Measurements from ENCODE around the gene PLBD2. TPM values are rescaled to one million over a fixed set of nuclear protein-coding genes. Genes with fewer than 3 reads are reported as not detected.

The PLBD2 gene
- total RNA-seq, 1 experiment from 2014 or later: 31.4 TPM

DNA sequence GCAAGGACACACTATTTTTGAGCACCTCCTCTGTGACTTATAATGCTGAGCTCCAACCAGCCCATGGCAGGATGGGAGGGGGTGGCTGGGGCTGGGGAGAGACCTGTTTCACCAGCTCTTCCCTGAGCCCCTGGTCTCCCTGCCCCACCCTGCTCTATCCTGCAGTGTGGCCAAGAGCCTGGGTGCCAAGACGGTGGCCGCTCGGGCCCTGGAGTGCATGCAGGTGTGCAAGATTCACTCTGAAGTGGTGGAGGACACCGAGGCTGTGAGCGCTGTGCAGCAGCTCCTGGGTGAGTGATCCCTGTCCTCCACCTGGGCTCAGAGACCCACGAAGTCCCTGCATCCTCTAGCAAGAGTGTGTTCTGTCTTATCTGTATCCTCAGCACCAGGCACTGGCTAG is 78.2 kb downstream of the PLBD2 start:
- H2BK120ac ChIP-seq (ENCODE audit: low read depth, low read length, poor library complexity, severe bottlenecking): no peak overlapping the region
- H2BK12ac ChIP-seq (ENCODE audit: insufficient read length, low read depth, low read length): no peak overlapping the region
- H3T11ph ChIP-seq (ENCODE audit: low read length): no peak overlapping the region
- H3K79me1 ChIP-seq (ENCODE audit: insufficient read depth, low read depth, low read length, poor library complexity, severe bottlenecking): no peaks in the 10 kb centered on the region
- no peak for DNase-seq
- H3K27me3 ChIP-seq (ENCODE audit: insufficient read depth, low read length): no peaks in the 10 kb centered on the region
- H2BK5ac ChIP-seq (ENCODE audit: insufficient read length, low read length): no peak overlapping the region
- no peak overlapping the region for H3K4me3 Mint-ChIP-seq
- H3K18ac ChIP-seq (ENCODE audit: insufficient read length, low read depth, low read length): no peak overlapping the region
- no peak overlapping the region for H4K5ac ChIP-seq (ENCODE audit: insufficient read length, low read depth, low read length)
- no peaks in the 10 kb centered on the region for H3K79me2 ChIP-seq (ENCODE audit: insufficient read depth, low read length)
- no peak overlapping the region for H3K27ac ChIP-seq (ENCODE audit: insufficient read length, low read depth, low read length)
- no peaks in the 10 kb centered on the region for H3K23me2 ChIP-seq (ENCODE audit: insufficient read length, low read depth, low read length, poor library complexity, severe bottlenecking)
- H3K9ac ChIP-seq (ENCODE audit: extremely low read depth, insufficient read length, low read length): no peak overlapping the region
- WGBS (ENCODE audit: extremely low coverage, insufficient read length, low lambda C conversion rate): no CpG with 5 or more reads among the region's 6 CpGs
- peaks cover 12% of the 10 kb centered on the region for H3K27me3 Mint-ChIP-seq (ENCODE audit: low read depth)
- no peak overlapping the region for H3K27ac Mint-ChIP-seq
- H3K4me1 Mint-ChIP-seq: peaks cover 3 to 10% of the 10 kb centered on the region in 2 experiments
- H3K23ac ChIP-seq (ENCODE audit: insufficient read length, low read depth, low read length): no peak overlapping the region
- no peaks in the 10 kb centered on the region for H3K9me3 ChIP-seq (ENCODE audit: control insufficient read depth, low read depth, low read length)
- H4K91ac ChIP-seq (ENCODE audit: insufficient read length, low read depth, low read length): no peak overlapping the region
- H2BK20ac ChIP-seq (ENCODE audit: low read depth, low read length, poor library complexity, severe bottlenecking): no peak overlapping the region
- H3K56ac ChIP-seq (ENCODE audit: insufficient read length, low read depth, low read length): no peak overlapping the region
- H4K20me1 ChIP-seq (ENCODE audit: control insufficient read depth, insufficient read depth, insufficient read length): no peaks in the 10 kb centered on the region
- no peaks in the 10 kb centered on the region; a peak in 1 of 5 replicates for H3K9me3 Mint-ChIP-seq
- no peak overlapping the region for H2AK5ac ChIP-seq (ENCODE audit: insufficient read length, low read length)
- no peaks in the 10 kb centered on the region for H3K4me1 ChIP-seq (ENCODE audit: insufficient read depth, low read length)
- H3K4ac ChIP-seq (ENCODE audit: low read depth, low read length): no peak overlapping the region
- H2BK15ac ChIP-seq (ENCODE audit: low read depth, low read length): no peak overlapping the region
- H2AFZ ChIP-seq (ENCODE audit: low read length): no peak overlapping the region
- H3K36me3 Mint-ChIP-seq (ENCODE audit: insufficient read depth in 1 of 3, low read depth in 3 of 3): no peaks in the 10 kb centered on the region
- H4K8ac ChIP-seq (replicated peaks; ENCODE audit: insufficient read length, low read depth, low read length): no peak overlapping the region
- H3K4me2 ChIP-seq (ENCODE audit: insufficient read depth, insufficient read length, low read length): no peak overlapping the region
- TF ChIP-seq CTCF (conservative IDR thresholded peaks at IDR 0.05): no peak
- no peak overlapping the region for H3K14ac ChIP-seq (ENCODE audit: insufficient read depth, low read length)
